ENCODE results near the gene TES. TPM values are rescaled to one million over a fixed set of nuclear protein-coding genes. Genes with fewer than 3 reads are reported as not detected.

Gene TES
- total and polyA plus RNA-seq, 2 of the 8 experiments (the other 6 are each of a cell fraction or from before 2014, with no cell fraction given), result 18.2 to 36.3 TPM

DNA sequence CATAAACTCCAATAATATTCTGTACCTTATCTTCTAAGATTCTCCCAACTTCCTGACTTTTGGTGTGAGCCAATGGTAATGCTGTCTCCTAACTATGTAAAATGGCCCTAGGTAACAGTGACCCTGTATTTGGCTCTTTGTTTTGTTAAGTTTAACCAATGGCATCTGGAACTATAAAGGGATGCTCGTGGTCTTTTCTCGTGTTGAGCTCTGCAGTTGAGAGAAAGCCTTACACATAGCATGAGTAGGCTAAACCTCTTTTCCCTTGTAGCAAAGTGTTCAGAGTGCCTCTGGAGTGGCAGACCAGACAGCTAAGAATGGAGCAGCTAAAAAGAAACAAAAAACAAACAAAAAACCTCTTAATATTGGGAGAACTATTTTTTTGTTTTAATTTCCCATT, 5.2 kb downstream of the TES start (continued):
- TF ChIP-seq, protein P1, sequence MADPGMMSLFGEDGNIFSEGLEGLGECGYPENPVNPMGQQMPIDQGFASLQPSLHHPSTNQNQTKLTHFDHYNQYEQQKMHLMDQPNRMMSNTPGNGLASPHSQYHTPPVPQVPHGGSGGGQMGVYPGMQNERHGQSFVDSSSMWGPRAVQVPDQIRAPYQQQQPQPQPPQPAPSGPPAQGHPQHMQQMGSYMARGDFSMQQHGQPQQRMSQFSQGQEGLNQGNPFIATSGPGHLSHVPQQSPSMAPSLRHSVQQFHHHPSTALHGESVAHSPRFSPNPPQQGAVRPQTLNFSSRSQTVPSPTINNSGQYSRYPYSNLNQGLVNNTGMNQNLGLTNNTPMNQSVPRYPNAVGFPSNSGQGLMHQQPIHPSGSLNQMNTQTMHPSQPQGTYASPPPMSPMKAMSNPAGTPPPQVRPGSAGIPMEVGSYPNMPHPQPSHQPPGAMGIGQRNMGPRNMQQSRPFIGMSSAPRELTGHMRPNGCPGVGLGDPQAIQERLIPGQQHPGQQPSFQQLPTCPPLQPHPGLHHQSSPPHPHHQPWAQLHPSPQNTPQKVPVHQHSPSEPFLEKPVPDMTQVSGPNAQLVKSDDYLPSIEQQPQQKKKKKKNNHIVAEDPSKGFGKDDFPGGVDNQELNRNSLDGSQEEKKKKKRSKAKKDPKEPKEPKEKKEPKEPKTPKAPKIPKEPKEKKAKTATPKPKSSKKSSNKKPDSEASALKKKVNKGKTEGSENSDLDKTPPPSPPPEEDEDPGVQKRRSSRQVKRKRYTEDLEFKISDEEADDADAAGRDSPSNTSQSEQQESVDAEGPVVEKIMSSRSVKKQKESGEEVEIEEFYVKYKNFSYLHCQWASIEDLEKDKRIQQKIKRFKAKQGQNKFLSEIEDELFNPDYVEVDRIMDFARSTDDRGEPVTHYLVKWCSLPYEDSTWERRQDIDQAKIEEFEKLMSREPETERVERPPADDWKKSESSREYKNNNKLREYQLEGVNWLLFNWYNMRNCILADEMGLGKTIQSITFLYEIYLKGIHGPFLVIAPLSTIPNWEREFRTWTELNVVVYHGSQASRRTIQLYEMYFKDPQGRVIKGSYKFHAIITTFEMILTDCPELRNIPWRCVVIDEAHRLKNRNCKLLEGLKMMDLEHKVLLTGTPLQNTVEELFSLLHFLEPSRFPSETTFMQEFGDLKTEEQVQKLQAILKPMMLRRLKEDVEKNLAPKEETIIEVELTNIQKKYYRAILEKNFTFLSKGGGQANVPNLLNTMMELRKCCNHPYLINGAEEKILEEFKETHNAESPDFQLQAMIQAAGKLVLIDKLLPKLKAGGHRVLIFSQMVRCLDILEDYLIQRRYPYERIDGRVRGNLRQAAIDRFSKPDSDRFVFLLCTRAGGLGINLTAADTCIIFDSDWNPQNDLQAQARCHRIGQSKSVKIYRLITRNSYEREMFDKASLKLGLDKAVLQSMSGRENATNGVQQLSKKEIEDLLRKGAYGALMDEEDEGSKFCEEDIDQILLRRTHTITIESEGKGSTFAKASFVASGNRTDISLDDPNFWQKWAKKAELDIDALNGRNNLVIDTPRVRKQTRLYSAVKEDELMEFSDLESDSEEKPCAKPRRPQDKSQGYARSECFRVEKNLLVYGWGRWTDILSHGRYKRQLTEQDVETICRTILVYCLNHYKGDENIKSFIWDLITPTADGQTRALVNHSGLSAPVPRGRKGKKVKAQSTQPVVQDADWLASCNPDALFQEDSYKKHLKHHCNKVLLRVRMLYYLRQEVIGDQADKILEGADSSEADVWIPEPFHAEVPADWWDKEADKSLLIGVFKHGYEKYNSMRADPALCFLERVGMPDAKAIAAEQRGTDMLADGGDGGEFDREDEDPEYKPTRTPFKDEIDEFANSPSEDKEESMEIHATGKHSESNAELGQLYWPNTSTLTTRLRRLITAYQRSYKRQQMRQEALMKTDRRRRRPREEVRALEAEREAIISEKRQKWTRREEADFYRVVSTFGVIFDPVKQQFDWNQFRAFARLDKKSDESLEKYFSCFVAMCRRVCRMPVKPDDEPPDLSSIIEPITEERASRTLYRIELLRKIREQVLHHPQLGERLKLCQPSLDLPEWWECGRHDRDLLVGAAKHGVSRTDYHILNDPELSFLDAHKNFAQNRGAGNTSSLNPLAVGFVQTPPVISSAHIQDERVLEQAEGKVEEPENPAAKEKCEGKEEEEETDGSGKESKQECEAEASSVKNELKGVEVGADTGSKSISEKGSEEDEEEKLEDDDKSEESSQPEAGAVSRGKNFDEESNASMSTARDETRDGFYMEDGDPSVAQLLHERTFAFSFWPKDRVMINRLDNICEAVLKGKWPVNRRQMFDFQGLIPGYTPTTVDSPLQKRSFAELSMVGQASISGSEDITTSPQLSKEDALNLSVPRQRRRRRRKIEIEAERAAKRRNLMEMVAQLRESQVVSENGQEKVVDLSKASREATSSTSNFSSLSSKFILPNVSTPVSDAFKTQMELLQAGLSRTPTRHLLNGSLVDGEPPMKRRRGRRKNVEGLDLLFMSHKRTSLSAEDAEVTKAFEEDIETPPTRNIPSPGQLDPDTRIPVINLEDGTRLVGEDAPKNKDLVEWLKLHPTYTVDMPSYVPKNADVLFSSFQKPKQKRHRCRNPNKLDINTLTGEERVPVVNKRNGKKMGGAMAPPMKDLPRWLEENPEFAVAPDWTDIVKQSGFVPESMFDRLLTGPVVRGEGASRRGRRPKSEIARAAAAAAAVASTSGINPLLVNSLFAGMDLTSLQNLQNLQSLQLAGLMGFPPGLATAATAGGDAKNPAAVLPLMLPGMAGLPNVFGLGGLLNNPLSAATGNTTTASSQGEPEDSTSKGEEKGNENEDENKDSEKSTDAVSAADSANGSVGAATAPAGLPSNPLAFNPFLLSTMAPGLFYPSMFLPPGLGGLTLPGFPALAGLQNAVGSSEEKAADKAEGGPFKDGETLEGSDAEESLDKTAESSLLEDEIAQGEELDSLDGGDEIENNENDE (IDR thresholded peaks at IDR 0.05; ENCODE audit: insufficient replicate concordance, low read length), result no peak
- TF ChIP-seq POU5F1 (IDR thresholded peaks at IDR 0.05; ENCODE audit: low read depth, low read length), result no peak
- no peak for TF ChIP-seq ZNF274 (IDR thresholded peaks at IDR 0.05; ENCODE audit: borderline replicate concordance, extremely low read depth, low read length)
- TF ChIP-seq TCF12 (IDR thresholded peaks at IDR 0.05; ENCODE audit: low read depth, low read length), result no peak
- TF ChIP-seq BRCA1 (IDR thresholded peaks at IDR 0.05; ENCODE audit: low read depth, low read length), result no peak
- TF ChIP-seq SAP30 (IDR thresholded peaks at IDR 0.05; ENCODE audit: insufficient read depth, insufficient replicate concordance, low read length), result no peak
- no peak for TF ChIP-seq TEAD4 (IDR thresholded peaks at IDR 0.05; ENCODE audit: low read depth, low read length)
